ENCODE results near the gene SLMAP. TPM values are rescaled to one million over a fixed set of nuclear protein-coding genes. Genes with fewer than 3 reads are reported as not detected.

The SLMAP gene
- total RNA-seq, 1 donor from 2014 or later = 60.3 TPM

- intact Hi-C loops (cut with micrococcal nuclease) = no loop called here
- Mint-ChIP-seq H3K36me3 (ENCODE audit: low read depth) (peaks cover 26% of the 10 kb centered on the region), H3K4me3 (no peak overlapping the region), H3K27me3 (ENCODE audit: insufficient read depth) (no peaks in the 10 kb centered on the region), H3K4me1 (ENCODE audit: low read depth) (no peaks in the 10 kb centered on the region), H3K27ac (no peak overlapping the region), H3K9me3 (no peaks in the 10 kb centered on the region)
- DNase-seq (ENCODE audit: low spot score) = no peak
These were observed 171.8 kb downstream of the SLMAP start for GRCh38 chr3:57927916-57928315.

- no peak for DNase-seq (ENCODE audit: low spot score)
- Mint-ChIP-seq H3K27me3 (ENCODE audit: insufficient read depth) (no peaks in the 10 kb centered on the region), H3K4me1 (ENCODE audit: low read depth) (no peaks in the 10 kb centered on the region), H3K36me3 (ENCODE audit: low read depth) (peaks cover 26% of the 10 kb centered on the region), H3K9me3 (no peaks in the 10 kb centered on the region), H3K4me3 (no peak overlapping the region), H3K27ac (no peak overlapping the region)
- intact Hi-C loops (cut with micrococcal nuclease) = no loop called here
These were observed 172.4 kb downstream of the SLMAP start for GRCh38 chr3:57928511-57928910.

- no peaks in the 10 kb centered on the region for H3K9me3 Mint-ChIP-seq
- intact Hi-C loops (cut with micrococcal nuclease) = no loop called here
These were observed 173.9 kb downstream of the SLMAP start for GRCh38 chr3:57929988-57930387.

GRCh38 chr3:57933602-57934001, 177.5 kb downstream of the SLMAP start:
- Mint-ChIP-seq H3K9me3 (no peaks in the 10 kb centered on the region), H3K27ac (no peak overlapping the region), H3K4me3 (no peak overlapping the region), H3K36me3 (ENCODE audit: low read depth) (peaks cover 7% of the 10 kb centered on the region), H3K27me3 (ENCODE audit: insufficient read depth) (no peaks in the 10 kb centered on the region), H3K4me1 (ENCODE audit: low read depth) (no peaks in the 10 kb centered on the region)
- intact Hi-C loops (cut with micrococcal nuclease) = no loop called here
- no peak for DNase-seq (ENCODE audit: low spot score)

More at GRCh38 chr3:57929988-57930387, 173.9 kb downstream of the SLMAP start:
- DNase-seq (ENCODE audit: low spot score) = no peak
- Mint-ChIP-seq H3K4me1 (ENCODE audit: low read depth) (no peaks in the 10 kb centered on the region), H3K27ac (no peak overlapping the region), H3K36me3 (ENCODE audit: low read depth) (peaks cover 22% of the 10 kb centered on the region), H3K27me3 (ENCODE audit: insufficient read depth) (no peaks in the 10 kb centered on the region), H3K4me3 (no peak overlapping the region)

- H3K27me3 Mint-ChIP-seq (ENCODE audit: insufficient read depth) = no peaks in the 10 kb centered on the region
- DNase-seq (ENCODE audit: low spot score) = no peak
- no peaks in the 10 kb centered on the region for H3K4me1 Mint-ChIP-seq (ENCODE audit: low read depth)
- no peak overlapping the region for H3K4me3 Mint-ChIP-seq
- intact Hi-C loops (cut with micrococcal nuclease) = no loop called here
- no peaks in the 10 kb centered on the region for H3K9me3 Mint-ChIP-seq
- H3K27ac Mint-ChIP-seq = no peak overlapping the region
- peaks cover 7% of the 10 kb centered on the region for H3K36me3 Mint-ChIP-seq (ENCODE audit: low read depth)
These were observed 178.3 kb downstream of the SLMAP start for GRCh38 chr3:57934373-57934772.

GRCh38 chr3:57935539-57935938, 179.4 kb downstream of the SLMAP start:
- Mint-ChIP-seq H3K4me1 (ENCODE audit: low read depth) (no peaks in the 10 kb centered on the region), H3K27ac (no peak overlapping the region), H3K27me3 (ENCODE audit: insufficient read depth) (no peaks in the 10 kb centered on the region), H3K9me3 (no peaks in the 10 kb centered on the region), H3K36me3 (ENCODE audit: low read depth) (peaks cover 7% of the 10 kb centered on the region), H3K4me3 (no peak overlapping the region)
- DNase-seq (ENCODE audit: low spot score) = no peak
- intact Hi-C loops (cut with micrococcal nuclease) = no loop called here

GRCh38 chr3:57937092-57937491, 181.0 kb downstream of the SLMAP start:
- H3K36me3 Mint-ChIP-seq (ENCODE audit: low read depth) = peaks cover 6% of the 10 kb centered on the region
- no peak overlapping the region for H3K27ac Mint-ChIP-seq
- no peak overlapping the region for H3K4me3 Mint-ChIP-seq
- no peaks in the 10 kb centered on the region for H3K27me3 Mint-ChIP-seq (ENCODE audit: insufficient read depth)
- intact Hi-C loops (cut with micrococcal nuclease) = no loop called here
- H3K4me1 Mint-ChIP-seq (ENCODE audit: low read depth) = no peaks in the 10 kb centered on the region
- no peaks in the 10 kb centered on the region for H3K9me3 Mint-ChIP-seq
- no peak for DNase-seq (ENCODE audit: low spot score)

- Mint-ChIP-seq H3K27ac (no peak overlapping the region), H3K36me3 (ENCODE audit: low read depth) (no peaks in the 10 kb centered on the region), H3K4me3 (no peak overlapping the region), H3K9me3 (no peaks in the 10 kb centered on the region), H3K27me3 (ENCODE audit: insufficient read depth) (no peaks in the 10 kb centered on the region), H3K4me1 (ENCODE audit: low read depth) (no peaks in the 10 kb centered on the region)
- no peak for DNase-seq (ENCODE audit: low spot score)
- intact Hi-C loops (cut with micrococcal nuclease) = no loop called here
These were observed 183.7 kb downstream of the SLMAP start for GRCh38 chr3:57939775-57940174.

GRCh38 chr3:57942388-57942787, 186.3 kb downstream of the SLMAP start:
- Mint-ChIP-seq H3K27ac (no peak overlapping the region), H3K4me1 (ENCODE audit: low read depth) (no peaks in the 10 kb centered on the region), H3K4me3 (no peak overlapping the region), H3K9me3 (no peaks in the 10 kb centered on the region), H3K27me3 (ENCODE audit: insufficient read depth) (peaks cover 1% of the 10 kb centered on the region), H3K36me3 (ENCODE audit: low read depth) (no peaks in the 10 kb centered on the region)
- no peak for DNase-seq (ENCODE audit: low spot score)
- intact Hi-C loops (cut with micrococcal nuclease) = no loop called here

- peaks cover 1% of the 10 kb centered on the region for H3K27me3 Mint-ChIP-seq (ENCODE audit: insufficient read depth)
- intact Hi-C loops (cut with micrococcal nuclease) = no loop called here
These were observed 186.8 kb downstream of the SLMAP start for GRCh38 chr3:57942872-57943283.

GRCh38 chr3:57943525-57944495, 187.7 kb downstream of the SLMAP start:
- DNase-seq (ENCODE audit: low spot score) = no peak
- H3K9me3 Mint-ChIP-seq = no peaks in the 10 kb centered on the region
- no peaks in the 10 kb centered on the region for H3K36me3 Mint-ChIP-seq (ENCODE audit: low read depth)
- peaks cover 1% of the 10 kb centered on the region for H3K27me3 Mint-ChIP-seq (ENCODE audit: insufficient read depth)
- H3K4me1 Mint-ChIP-seq (ENCODE audit: low read depth) = no peaks in the 10 kb centered on the region
- no peak overlapping the region for H3K27ac Mint-ChIP-seq
- intact Hi-C loops (cut with micrococcal nuclease) = no loop called here
- H3K4me3 Mint-ChIP-seq = no peak overlapping the region

More at GRCh38 chr3:57942872-57943283, 186.8 kb downstream of the SLMAP start:
- H3K36me3 Mint-ChIP-seq (ENCODE audit: low read depth) = no peaks in the 10 kb centered on the region
- no peaks in the 10 kb centered on the region for H3K4me1 Mint-ChIP-seq (ENCODE audit: low read depth)
- no peak overlapping the region for H3K27ac Mint-ChIP-seq
- DNase-seq (ENCODE audit: low spot score) = no peak
- H3K9me3 Mint-ChIP-seq = no peaks in the 10 kb centered on the region
- no peak overlapping the region for H3K4me3 Mint-ChIP-seq

GRCh38 chr3:57946970-57947381, 190.9 kb downstream of the SLMAP start:
- H3K27me3 Mint-ChIP-seq (ENCODE audit: insufficient read depth) = peaks cover 1% of the 10 kb centered on the region
- no peak overlapping the region for H3K27ac Mint-ChIP-seq
- no peaks in the 10 kb centered on the region for H3K9me3 Mint-ChIP-seq
- no peaks in the 10 kb centered on the region for H3K4me1 Mint-ChIP-seq (ENCODE audit: low read depth)
- H3K36me3 Mint-ChIP-seq (ENCODE audit: low read depth) = no peaks in the 10 kb centered on the region
- no peak overlapping the region for H3K4me3 Mint-ChIP-seq
- intact Hi-C loops (cut with micrococcal nuclease) = no loop called here
- no peak for DNase-seq (ENCODE audit: low spot score)

- H3K27me3 Mint-ChIP-seq (ENCODE audit: insufficient read depth) = peaks cover 1% of the 10 kb centered on the region
- intact Hi-C loops (cut with micrococcal nuclease) = no loop called here
- DNase-seq (ENCODE audit: low spot score) = no peak
- H3K27ac Mint-ChIP-seq = no peak overlapping the region
- H3K9me3 Mint-ChIP-seq = no peaks in the 10 kb centered on the region
- no peaks in the 10 kb centered on the region for H3K4me1 Mint-ChIP-seq (ENCODE audit: low read depth)
- no peaks in the 10 kb centered on the region for H3K36me3 Mint-ChIP-seq (ENCODE audit: low read depth)
- no peak overlapping the region for H3K4me3 Mint-ChIP-seq
These were observed 192.1 kb downstream of the SLMAP start for GRCh38 chr3:57948080-57948671.
